IPS-11a (cell line): ENCODE data around the gene CTNND1.
"Not testable (repeated sequence)": the region's sequence is repeated elsewhere in the genome, so short reads cannot be mapped to it uniquely, and the experiment has no call there.

ENCODE experiments used
- H3K4me3 ChIP-seq: one replicate; pipeline ENCODE4 v1.5.1; 2013; ENCODE audit warnings: low read depth, low read length, control low read depth

CTNND1 gene

GRCh38 chr11:57788703-57789088 is 27.1 kb downstream of the CTNND1 start:
- no peak overlapping the region for H3K4me3 ChIP-seq

- H3K4me3 ChIP-seq, result no peak overlapping the region
Measured at GRCh38 chr11:57791321-57792059, 29.9 kb downstream of the CTNND1 start.

DNA sequence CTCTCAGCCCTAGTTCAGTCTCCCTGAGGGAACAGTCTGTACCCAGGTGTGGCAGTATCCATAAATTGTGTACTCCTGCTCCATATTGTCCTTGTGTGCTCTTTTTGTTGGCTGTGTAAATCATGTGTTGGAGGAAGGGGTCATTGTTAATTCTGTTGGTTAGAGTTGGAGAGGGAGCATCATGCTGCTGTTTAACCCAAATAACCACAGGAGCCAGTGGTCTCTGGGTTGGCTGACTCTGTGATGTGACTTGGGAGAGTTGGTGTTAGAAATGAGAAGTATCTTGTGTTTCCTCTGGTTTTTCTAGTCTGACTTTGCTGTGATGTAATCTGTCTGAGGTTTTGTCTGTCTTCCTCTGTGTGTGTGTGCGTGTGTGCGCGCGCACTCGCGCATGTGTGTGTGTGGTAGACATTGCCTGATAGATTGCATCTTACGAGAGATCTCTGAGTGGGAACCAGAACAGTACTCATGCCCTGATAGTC is 30.5 kb downstream of the CTNND1 start:
- H3K4me3 ChIP-seq, result no peak overlapping the region

GRCh38 chr11:57792870-57793269 is 31.3 kb downstream of the CTNND1 start:
- no peak overlapping the region for H3K4me3 ChIP-seq

GRCh38 chr11:57793351-57794115 is 31.9 kb downstream of the CTNND1 start:
- H3K4me3 ChIP-seq, result no peak overlapping the region

DNA sequence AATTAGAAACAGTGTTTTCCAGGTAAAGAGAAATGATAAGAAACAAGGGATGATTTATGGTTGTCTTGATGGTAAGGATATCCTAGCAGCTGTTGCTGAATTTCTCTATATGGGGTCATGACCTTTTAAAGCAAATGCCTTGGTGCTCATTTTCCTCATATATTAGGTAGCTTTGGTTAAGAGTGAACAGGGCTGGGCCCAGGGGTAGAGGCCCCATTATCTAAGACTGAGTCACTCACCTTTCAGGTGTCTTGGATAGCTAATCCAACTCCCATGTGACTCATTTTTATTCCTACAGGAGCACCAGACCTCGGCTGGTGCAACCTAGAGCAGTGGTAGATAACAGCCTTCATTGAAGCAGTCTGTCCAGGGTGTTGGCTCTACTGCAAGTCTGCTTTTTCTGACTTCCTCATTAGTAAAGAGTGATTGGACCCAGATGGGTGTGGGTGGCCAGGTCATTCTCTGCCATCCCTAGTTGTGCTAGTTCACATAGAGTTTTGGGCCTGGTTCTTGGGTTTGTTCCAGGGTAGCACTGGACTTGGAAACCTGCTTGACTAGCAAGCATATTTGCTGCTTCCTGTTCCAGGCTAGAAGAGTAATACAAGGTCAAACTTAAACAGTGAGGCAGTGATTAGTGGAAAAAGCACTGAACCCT is 37.4 kb downstream of the CTNND1 start:
- H3K4me3 ChIP-seq, result no peak overlapping the region

DNA sequence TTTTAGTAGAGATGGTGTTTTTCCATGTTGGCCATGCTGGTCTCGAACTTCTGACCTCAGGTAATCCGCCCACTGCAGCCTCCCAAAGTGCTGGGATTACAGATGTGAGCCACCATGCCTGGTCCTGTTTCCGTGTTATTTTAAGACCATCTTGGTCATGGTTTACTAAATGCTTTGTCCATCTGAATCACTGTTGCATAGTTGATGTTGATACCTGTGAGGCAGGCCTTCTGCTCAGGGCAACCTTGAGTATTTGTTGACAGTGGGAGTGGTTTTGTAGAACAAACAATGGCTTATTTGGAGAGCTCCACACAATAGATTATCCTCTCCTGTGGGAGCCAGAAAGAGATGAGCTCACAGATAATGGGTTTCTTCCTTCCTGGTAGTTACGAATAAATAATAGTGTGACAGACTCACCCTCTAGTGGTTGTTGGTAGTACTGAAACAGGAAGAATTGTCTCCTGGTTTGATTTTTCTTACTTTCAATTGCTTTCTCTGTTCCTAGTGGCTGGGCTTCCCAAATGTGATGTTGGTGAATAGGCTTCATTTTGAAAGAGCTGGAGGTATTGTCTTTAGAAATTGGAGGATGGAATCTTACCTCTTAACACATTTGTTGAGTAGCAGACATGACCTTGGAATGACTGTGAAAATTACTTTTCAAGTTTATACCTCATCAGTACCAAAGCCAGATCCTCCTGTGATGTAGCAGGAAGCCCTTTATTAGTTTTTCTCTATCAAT is 39.0 kb downstream of the CTNND1 start:
- H3K4me3 ChIP-seq, result no peak overlapping the region

DNA sequence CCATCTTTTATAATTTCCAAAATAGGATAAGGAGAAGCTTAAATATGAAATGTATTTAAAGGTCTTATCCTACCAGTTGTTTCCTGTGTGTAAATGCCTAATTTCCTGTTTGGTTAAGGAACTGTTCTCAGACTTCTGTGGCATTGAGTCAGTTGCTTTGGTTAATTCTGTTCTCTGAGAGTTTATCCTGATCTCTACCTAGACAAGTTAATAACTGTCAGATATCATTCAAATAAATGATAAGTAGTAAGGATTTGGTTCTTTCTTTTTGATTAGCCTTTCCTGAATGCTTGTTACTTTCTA is 39.5 kb downstream of the CTNND1 start:
- no peak overlapping the region for H3K4me3 ChIP-seq

GRCh38 chr11:57802411-57802810 is 40.8 kb downstream of the CTNND1 start:
- H3K4me3 ChIP-seq, result no peak overlapping the region

DNA sequence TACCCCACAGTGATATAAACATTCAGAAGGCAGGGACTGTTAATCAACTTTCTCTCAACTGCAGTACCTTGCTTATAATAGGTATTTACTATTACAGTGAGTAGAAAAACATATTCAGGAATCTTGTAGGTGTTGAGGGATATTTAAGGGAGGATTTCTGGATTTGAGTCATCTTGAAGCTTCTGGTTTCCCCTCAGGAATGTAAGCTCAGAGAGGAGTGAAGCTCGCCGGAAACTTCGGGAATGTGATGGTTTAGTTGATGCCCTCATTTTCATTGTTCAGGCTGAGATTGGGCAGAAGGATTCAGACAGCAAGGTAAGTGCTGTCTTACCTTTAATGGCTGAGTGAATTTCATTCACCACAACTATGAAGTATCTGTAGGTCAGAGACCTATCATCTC is 42.9 kb downstream of the CTNND1 start:
- H3K4me3 ChIP-seq, result no peak overlapping the region

- H3K4me3 ChIP-seq, result no peak overlapping the region
Measured at GRCh38 chr11:57805780-57806179, 44.2 kb downstream of the CTNND1 start.

DNA sequence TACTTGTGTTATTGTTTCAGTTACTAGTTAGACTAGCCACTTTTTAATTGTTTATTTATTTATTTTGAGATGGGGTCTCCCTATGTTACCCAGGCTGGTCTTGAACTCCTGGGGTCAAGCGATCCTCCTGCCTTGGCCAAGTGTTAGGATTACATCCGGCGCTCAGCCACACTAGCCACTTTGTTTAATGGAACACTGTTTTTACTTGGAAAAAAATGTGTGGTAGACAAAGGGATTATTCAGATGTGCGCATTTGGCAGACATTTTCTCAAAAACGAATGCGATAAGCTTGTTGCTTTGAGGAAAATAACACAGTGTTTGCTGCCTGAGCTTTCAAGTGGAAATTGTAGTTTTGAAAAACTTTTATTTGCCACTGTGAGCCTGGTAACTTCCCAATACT is 51.0 kb downstream of the CTNND1 start:
- no peak overlapping the region for H3K4me3 ChIP-seq

GRCh38 chr11:57815476-57815875 is 53.9 kb downstream of the CTNND1 start:
- no peak overlapping the region for H3K4me3 ChIP-seq

DNA sequence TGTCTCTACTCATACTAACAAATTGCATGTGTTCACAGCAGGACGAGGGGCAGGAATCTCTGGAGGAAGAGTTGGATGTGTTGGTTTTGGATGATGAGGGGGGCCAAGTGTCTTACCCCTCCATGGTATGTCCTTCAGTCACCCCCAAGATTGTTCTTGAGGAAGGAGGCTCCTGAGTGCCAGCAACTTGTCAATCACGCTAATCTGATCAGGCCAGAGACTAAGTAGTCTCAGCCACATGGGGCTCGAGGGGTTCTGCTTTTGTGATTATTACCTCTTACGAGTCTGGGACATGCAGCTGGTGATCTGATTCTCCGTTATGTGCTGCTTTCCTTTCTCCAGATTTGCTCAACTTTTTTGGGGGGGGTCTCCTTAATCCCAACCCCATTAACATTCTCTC is 54.3 kb downstream of the CTNND1 start:
- H3K4me3 ChIP-seq, result no peak overlapping the region

GRCh38 chr11:57818812-57819211 is 57.2 kb downstream of the CTNND1 start:
- H3K4me3 ChIP-seq, result no peak overlapping the region

GRCh38 chr11:57819252-57819979 is 57.8 kb downstream of the CTNND1 start:
- no peak overlapping the region for H3K4me3 ChIP-seq

DNA sequence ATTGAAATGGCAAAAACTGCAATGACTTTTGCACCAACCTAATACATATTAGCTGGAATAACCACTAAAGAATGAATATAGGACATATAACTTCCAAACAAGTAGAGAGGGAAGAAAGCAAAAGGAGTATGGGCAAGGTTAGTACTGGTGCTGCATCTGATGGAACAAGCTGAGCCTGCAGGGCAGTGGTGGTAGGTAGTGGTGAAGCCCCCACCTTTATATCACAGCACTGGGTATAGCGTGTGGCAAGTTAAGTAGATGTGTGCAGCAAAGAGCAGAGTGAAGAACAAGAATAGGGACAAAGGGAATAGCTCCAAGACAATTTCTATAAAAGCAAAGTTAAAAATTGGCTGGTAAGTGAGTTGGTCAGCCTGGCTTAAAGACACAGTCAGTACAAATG is 62.3 kb downstream of the CTNND1 start:
- H3K4me3 ChIP-seq, result no peak overlapping the region

DNA sequence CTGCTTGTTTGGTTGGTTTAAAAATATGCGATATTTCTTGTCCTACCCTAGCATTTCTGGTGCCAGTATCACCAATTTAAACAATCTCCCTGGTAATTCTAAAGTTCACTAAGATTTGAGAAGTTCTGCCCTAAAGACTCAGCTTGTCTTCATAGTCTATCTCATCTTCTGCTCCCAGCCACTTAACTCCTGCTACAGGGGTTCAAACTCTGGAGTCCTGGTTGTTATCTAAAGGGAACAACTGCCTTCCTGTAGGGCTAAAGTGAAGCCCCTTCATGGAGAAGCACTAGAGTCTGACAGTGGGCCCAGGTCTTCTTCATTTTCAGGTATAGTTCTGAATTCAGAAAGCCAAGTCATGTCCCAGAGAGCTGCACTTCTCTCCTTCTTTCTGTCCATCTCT is 73.2 kb downstream of the CTNND1 start:
- H3K4me3 ChIP-seq, result no peak overlapping the region

DNA sequence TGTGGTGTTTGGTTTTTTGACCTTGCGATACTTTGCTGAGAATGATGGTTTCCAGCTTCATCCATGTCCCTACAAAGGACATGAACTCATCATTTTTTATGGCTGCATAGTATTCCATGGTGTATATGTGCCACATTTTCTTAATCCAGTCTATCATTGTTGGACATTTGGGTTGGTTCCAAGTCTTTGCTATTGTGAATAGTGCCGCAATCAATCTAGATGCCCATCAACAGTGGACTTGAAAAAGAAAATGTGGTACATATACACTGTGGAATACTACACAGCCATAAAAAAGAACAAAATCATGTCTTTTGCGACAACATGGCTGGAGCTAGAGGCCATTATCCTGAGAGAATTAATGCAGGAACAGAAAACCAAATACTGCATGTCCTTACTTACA is 77.0 kb downstream of the CTNND1 start:
- not testable (repeated sequence) for H3K4me3 ChIP-seq

- H3K4me3 ChIP-seq, result no peak overlapping the region
Measured at GRCh38 chr11:57842873-57843272, 81.3 kb downstream of the CTNND1 start.

- no peak overlapping the region for H3K4me3 ChIP-seq
Measured at GRCh38 chr11:57867966-57868365, 106.4 kb downstream of the CTNND1 start.
